MM.1S (cell line): ENCODE measurements around the gene ZNF331.

Experiments
- DNase-seq: peaks from one replicate; pipeline ENCODE4 v3.0.0-alpha.2; 2015
- H2AFZ ChIP-seq: fragments of 300-600 bp; sonication (generic); 2 replicates; pipeline ENCODE4 v1.6.0; 2016; ENCODE audit warnings: antibody characterized with exemption, low read length
- H3F3A ChIP-seq: fragments of 300-600 bp; sonication (generic); 2 replicates; pipeline ENCODE4 v1.6.1; 2016; ENCODE audit warnings: mild to moderate bottlenecking, antibody characterized with exemption, low read length, moderate library complexity, mixed read lengths; ENCODE audit not compliant: insufficient read depth
- H3K27ac ChIP-seq: fragments of 300-600 bp; sonication (generic); 2 replicates; pipeline ENCODE4 v1.5.1; 2016; ENCODE audit warnings: mild to moderate bottlenecking, low read length
- H3K27me3 ChIP-seq: fragments of 300-600 bp; sonication (generic); replicated peaks from 2 replicates; pipeline ENCODE4 v1.6.0; 2016; ENCODE audit warnings: low read length; ENCODE audit not compliant: insufficient read depth
- H3K36me3 ChIP-seq: fragments of 300-600 bp; sonication (generic); replicated peaks from 2 replicates; pipeline ENCODE4 v1.6.1; 2016; ENCODE audit warnings: mild to moderate bottlenecking, low read length, mixed read lengths; ENCODE audit not compliant: insufficient read depth
- H3K4me1 ChIP-seq: fragments of 300-600 bp; sonication (generic); 2 replicates; pipeline ENCODE4 v1.6.1; 2016; ENCODE audit warnings: low read length, mixed read lengths
- H3K4me2 ChIP-seq: fragments of 300-600 bp; sonication (generic); 2 replicates; pipeline ENCODE4 v1.6.0; 2016; ENCODE audit warnings: low read depth, low read length
- H3K4me3 ChIP-seq: fragments of 300-600 bp; sonication (generic); 2 replicates; pipeline ENCODE4 v1.5.1; 2016; ENCODE audit warnings: low read length, mixed read lengths
- H3K79me2 ChIP-seq: fragments of 300-600 bp; sonication (generic); 2 replicates; pipeline ENCODE4 v1.6.1; 2016; ENCODE audit warnings: mixed run types, low read length, mixed read lengths
- H3K9ac ChIP-seq: fragments of 300-600 bp; sonication (generic); 2 replicates; pipeline ENCODE4 v1.6.1; 2016; ENCODE audit warnings: low read length, mixed read lengths
- H3K9me2 ChIP-seq: fragments of 300-600 bp; sonication (generic); replicated peaks from 2 replicates; pipeline ENCODE4 v1.6.1; 2016; ENCODE audit warnings: mild to moderate bottlenecking, low read length, mixed read lengths; ENCODE audit not compliant: insufficient read depth
- H3K9me3 ChIP-seq: fragments of 300-600 bp; sonication (generic); replicated peaks from 2 replicates; pipeline ENCODE4 v1.6.1; 2016; ENCODE audit warnings: mild to moderate bottlenecking, low read length, mixed read lengths; ENCODE audit not compliant: insufficient read depth
- H4K20me1 ChIP-seq: fragments of 300-600 bp; sonication (generic); 2 replicates; pipeline ENCODE4 v1.6.1; 2016; ENCODE audit warnings: mild to moderate bottlenecking, low read length, moderate library complexity, mixed read lengths; ENCODE audit not compliant: insufficient read depth
- CTCF ChIP-seq: fragments of 300-600 bp; sonication (generic); IDR thresholded peaks from 2 replicates; pipeline ENCODE4 v1.5.1; 2016; ENCODE audit warnings: antibody characterized with exemption, low read length, mixed read lengths
- EZH2 ChIP-seq: fragments of 300-600 bp; sonication (generic); optimal IDR thresholded peaks from 2 replicates; pipeline ENCODE3; 2017; ENCODE audit warnings: low read depth, mild to moderate bottlenecking, antibody characterized with exemption, low read length, mixed read lengths
- EZH2phosphoT487 ChIP-seq: fragments of 300-600 bp; sonication (generic); IDR thresholded peaks from 2 replicates; pipeline ENCODE4 v1.6.1; 2018; ENCODE audit warnings: antibody characterized with exemption, low read length

ZNF331 gene

GRCh38 chr19:53549340-53549739, 11.4 kb downstream of the ZNF331 start:
- H3K27me3 ChIP-seq: no peaks in the 10 kb centered on the region
- H3K9ac ChIP-seq: no peak overlapping the region
- no peak overlapping the region for H3K4me2 ChIP-seq

GRCh38 chr19:53552001-53552721, 14.2 kb downstream of the ZNF331 start:
- H3K79me2 ChIP-seq: no peaks in the 10 kb centered on the region
- H3K4me2 ChIP-seq: no peak overlapping the region
- no peaks in the 10 kb centered on the region for H3K36me3 ChIP-seq

More at GRCh38 chr19:53549340-53549739, 11.4 kb downstream of the ZNF331 start:
- Histone ChIP-seq H2AFZ (no peak overlapping the region), H3K36me3 (no peaks in the 10 kb centered on the region), H3K9me2 (no peaks in the 10 kb centered on the region), H4K20me1 (no peaks in the 10 kb centered on the region), H3K4me1 (no peaks in the 10 kb centered on the region), H3K27ac (no peak overlapping the region), H3K79me2 (no peaks in the 10 kb centered on the region), H3K9me3 (no peaks in the 10 kb centered on the region), H3K4me3 (no peak overlapping the region), H3F3A (no peaks in the 10 kb centered on the region)
- TF ChIP-seq EZH2phosphoT487: no peak
- no peak for DNase-seq

GRCh38 chr19:53553156-53553555, 15.2 kb downstream of the ZNF331 start:
- no peak for TF ChIP-seq EZH2
- no peak for TF ChIP-seq EZH2phosphoT487
- no peak for TF ChIP-seq CTCF
- H3K79me2 ChIP-seq: no peaks in the 10 kb centered on the region
- H3K9me3 ChIP-seq: no peaks in the 10 kb centered on the region
- no peak for DNase-seq
- H3K4me2 ChIP-seq: no peak overlapping the region
- H2AFZ ChIP-seq: no peak overlapping the region
- no peaks in the 10 kb centered on the region for H3K27me3 ChIP-seq
- no peaks in the 10 kb centered on the region for H3K4me1 ChIP-seq
- H3K36me3 ChIP-seq: no peaks in the 10 kb centered on the region
- no peak overlapping the region for H3K9ac ChIP-seq
- no peak overlapping the region for H3K27ac ChIP-seq
- no peaks in the 10 kb centered on the region for H3F3A ChIP-seq
- H3K4me3 ChIP-seq: no peak overlapping the region
- H4K20me1 ChIP-seq: no peaks in the 10 kb centered on the region
- H3K9me2 ChIP-seq: no peaks in the 10 kb centered on the region

More at GRCh38 chr19:53552001-53552721, 14.2 kb downstream of the ZNF331 start:
- Histone ChIP-seq H3K4me3 (no peak overlapping the region), H2AFZ (no peak overlapping the region), H3K9me2 (no peaks in the 10 kb centered on the region), H4K20me1 (no peaks in the 10 kb centered on the region), H3K9me3 (no peaks in the 10 kb centered on the region), H3K27ac (no peak overlapping the region), H3K4me1 (no peaks in the 10 kb centered on the region), H3K27me3 (no peaks in the 10 kb centered on the region), H3K9ac (no peak overlapping the region), H3F3A (no peaks in the 10 kb centered on the region)
- TF ChIP-seq EZH2 (no peak), EZH2phosphoT487 (no peak), CTCF (no peak)
- no peak for DNase-seq
